ENCODE measurements around the gene AP3S2.
"Not testable (repeated sequence)": the region's sequence is repeated elsewhere in the genome, so short reads cannot be mapped to it uniquely, and the experiment has no call there.

Gene AP3S2

DNA sequence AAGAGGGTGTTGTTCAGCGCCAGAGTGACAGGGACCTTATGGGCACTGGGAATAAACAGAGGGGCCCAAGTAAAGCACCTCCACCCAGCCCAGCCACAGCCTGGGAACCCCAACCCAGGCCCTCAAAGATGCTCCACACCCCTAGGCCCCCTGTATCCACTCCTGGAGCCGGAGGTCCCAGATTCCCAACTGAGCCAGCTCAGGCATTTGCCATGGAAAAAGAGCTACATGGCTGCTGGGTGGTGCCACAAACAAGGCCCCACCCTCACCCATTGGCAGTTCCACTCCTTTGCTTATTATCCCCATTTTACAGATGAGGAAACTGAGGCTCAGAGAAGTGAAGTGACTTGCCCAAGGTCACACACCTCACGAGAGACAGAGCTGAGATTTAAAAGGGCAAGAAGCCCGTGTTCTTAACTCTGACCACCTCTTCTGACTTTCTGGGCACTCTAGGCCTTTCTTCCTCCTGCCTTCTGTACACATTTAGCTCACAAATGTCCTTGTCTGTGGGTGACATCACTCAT, 96.1 kb downstream of the AP3S2 start:
- no peak for DNase-seq

DNA sequence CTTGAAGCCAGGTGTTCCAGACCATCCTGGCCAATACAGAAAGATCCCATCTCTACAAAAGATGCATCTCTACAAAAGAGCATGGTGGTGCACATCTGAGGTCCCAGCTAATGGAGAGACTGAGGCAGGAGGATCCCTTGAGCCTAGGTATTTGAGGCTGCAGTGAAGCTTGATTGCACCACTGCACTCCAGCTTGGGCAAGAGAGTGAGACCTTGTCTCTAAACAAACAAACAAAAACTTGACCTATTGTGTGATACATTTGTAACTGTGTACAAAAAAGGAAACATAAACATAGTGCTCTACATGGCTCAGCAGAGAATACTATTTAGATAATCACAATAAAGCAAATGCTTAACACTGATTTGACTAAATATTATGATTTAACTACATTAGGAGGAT, 97.8 kb downstream of the AP3S2 start:
- no peak for DNase-seq

DNA sequence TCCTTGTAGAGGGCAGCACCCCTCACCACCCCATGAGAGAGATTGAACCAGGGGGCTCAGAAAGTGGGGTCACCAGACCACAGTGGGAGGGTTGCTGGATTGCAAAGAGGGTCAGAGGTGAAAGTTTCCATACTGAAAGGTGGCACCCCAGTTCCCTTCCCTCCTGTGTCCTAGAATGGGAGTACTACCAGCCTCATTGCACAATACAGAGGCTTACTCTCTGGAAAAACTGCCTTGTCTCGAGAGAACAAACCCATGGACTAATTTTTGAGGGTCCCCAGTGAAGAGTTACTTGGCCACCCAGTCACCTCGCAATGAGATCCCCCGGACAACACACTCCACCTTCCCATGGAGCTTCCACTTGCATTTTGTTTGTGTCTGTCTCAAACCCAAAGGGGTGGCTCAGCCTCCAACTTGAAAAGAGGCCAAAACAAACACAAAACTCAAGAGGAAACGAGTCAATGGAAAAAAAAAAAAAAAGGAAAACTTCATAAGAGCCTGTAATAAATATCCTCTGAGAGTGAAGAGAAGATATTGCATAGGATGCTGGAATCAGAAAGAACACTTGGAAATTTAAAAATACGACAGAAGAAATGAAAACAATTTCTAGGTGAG, 99.1 kb downstream of the AP3S2 start:
- peak; percentile 13 for DNase-seq

DNA sequence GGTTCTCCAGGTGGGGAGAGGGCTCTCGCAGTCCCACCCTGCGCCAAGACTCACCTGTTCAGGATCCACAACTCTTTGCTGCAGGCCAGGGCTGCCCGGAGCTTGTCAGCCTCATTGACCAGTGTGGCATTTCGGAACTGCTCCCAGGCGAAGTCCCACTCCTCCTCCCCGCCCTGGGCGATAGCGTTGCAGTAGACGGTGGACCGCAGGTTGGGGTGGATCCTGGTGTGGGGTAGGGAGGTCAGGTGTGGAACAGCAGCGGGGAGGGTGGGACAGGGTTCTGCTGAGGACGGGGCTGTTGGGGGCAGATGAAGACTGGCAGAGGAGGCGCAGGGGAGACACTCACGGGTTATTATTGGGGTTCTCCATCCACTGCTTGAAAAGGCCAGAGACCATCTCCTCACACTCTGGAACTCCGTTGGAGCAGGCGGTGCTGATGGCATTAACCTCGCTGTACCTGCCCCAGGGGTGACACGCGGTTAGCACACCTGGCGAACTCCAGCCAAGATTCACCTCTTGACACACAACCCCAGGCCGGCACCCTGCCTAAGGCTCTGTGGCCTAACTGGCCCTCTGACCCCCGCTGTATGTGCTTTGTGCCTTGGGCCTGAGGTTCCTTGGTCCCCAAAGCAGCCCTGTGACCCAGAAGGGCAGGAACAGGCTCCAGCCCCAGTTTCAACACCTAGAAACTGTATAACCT, 101.5 kb downstream of the AP3S2 start:
- no peak for DNase-seq

DNA sequence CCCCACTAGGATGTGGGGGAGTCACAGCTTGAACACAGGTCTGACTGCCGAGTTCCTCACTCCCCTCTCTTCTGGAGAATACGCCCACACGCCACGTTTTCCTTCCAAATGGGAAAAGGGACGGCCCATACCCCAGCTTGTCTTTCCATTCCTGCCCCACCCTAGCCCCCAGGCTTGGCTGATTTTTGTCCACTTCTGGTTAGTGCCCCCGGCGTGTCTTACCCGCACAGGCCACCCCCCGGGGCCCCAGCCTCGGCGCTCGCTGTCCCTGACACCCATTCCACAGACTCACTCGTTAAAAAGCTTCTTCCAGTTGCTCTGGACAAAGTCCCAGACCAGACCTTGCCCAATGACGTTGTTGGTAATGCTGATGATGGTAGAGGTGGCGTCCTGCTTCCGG, 103.1 kb downstream of the AP3S2 start:
- DNase-seq = no peak

DNA sequence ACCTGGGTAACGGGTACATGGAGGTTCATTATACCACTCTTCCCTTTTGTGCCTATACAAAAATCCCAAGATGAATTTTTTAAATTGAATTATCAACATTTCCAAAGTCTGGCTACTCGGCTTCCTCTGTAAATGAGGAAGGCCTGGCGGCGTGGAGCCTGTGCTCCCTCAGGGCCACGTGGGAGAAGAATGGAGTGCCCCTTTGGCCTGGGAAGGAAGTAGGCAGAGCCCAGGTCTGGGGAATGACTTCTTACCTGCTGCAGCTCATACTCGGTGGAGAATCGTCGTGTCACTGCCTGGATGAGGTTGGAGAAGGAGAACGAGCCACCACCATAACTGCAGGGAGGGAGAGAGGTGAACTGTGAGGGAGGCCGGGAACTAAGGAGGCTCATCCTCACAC, 103.6 kb downstream of the AP3S2 start:
- no peak for DNase-seq

DNA sequence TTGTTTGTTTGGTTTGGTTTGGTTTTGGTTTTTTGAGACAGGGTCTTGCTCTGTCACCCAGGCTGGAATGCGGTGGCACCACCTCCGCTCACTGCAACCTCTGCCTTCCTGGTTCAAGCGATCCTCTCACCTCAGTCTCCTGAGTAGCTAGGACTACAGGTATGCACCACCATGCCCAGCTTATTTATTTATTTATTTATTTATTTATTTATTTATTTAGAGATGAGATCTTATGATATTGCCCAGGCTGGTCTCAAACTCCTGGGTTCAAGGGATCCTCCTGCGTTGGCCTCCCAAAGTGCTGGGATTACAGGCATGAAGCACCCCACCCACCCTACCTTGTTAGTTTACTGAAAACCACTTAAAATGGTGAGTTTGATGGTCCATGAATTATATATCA, 105.2 kb downstream of the AP3S2 start:
- DNase-seq = not testable (repeated sequence)

DNA sequence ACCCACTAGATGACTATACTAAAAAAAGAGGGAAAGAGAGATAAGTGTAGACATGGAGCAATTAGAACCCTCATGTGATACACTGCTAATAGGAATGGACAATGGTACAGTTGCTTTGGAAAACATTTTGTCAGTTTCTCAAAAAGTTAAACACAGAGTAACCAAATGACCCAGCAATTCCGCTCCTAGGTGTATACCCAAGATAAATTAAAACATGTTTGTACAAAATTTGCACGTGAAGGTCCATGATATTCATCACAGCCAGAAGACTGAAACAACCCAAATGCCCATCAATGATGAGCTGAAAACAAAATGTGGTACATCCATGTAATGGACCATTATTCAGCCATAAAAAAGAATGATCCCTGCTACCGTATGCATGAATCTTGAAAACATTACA, 105.8 kb downstream of the AP3S2 start:
- DNase-seq = no peak

DNA sequence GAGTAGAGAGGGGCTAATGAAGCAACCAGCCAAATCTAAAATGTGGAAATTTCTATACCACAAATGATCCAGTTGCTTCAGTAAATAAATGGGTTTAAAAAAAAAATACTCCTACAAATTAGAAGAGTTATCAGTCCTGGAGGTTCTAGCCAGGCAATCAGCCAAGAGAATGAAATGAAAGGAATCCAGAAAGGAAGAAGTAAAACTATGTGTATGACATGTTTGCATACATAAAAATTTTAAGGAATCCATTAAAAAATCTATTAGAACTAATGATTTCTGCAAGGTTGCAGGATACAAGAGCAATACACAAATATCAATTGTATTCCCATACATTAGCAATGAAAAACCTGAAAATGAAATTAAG, 108.0 kb downstream of the AP3S2 start:
- DNase-seq = no peak

DNA sequence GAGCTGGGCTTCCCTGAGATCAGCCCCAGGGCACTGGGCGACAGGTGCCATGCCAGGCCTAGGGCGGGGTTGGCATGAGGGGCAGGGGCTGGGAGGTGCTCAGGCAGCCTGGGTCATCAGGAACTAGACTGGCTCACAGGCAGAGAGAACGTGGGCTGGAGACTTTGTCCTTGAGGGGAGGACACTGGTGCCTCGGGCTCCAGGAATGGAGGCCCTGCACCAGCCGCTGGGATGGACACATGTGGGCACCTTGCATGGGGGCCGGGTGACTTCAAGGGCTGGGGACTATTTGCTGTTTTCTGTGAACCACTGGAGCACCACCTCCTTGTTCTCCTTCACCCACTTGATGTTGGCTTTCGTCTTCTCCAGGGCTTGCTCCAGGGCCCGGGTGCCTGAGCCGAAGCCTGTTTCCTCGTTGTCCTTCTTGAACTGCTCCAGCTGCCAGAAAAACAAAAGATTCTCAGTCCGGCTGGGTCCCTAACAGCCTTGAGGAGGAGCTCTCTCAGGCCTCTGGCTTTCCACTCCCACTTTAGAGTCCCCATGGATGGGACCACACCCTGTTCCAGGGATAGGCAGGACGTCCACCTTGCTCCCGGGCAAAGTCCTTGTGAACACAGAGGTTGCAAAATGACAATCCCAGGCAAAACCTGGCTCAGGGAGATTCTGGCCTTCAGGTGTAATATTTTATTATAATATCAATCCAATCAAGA, 108.6 kb downstream of the AP3S2 start:
- no peak for DNase-seq

DNA sequence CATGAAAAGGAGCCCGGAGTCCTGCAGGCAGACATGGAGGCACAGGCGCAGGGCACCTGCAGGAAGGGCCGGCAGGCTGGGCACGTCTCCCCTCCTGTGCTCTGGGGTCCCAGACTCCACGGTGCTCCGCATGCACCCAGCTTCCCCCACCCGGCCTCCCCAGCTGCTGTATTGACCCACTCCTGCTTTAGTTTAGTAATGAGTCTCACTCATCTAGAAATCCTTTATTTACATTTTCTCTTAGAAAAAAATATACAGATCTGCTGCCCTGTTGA, 109.2 kb downstream of the AP3S2 start:
- DNase-seq = no peak

DNA sequence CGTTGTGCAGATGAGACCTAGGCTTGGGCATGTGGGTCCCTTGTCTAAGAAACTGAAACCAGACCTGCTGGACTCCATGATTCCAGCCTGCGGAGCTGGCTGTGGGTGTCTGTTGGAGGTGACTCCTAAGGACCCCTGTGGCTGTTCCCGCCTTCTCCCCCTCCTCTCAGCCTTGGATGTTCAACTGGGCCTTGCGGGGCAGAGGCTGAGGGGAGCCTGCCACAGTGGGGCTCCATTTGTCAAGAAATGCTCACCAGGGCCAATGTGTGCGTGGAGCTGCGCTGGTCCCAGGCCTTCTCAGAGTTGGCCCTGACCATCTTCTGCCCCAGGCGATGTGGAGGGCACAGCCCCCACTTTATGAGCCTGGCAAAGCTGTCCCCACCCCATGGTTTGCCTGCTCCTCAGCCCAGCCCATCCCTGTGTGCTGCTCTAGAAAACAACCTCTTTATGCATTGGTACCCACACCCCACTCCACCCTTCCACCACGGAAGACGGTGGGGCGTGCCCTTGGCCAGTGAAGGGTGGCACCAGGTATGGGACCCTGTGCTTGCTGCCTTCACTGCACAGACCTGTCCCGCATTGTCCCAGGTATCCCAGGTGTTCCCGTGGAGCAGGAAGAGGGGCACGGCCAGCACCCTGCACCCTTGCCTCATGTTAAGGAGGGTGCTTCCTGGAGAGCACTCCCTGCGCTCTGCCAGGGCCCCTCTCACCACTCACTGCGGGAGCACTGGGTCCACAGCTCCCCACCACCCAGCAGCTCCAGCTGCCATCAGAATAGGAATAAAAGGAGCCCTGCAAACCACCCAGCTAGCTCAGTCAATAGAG, 109.7 kb downstream of the AP3S2 start:
- no peak for DNase-seq

DNA sequence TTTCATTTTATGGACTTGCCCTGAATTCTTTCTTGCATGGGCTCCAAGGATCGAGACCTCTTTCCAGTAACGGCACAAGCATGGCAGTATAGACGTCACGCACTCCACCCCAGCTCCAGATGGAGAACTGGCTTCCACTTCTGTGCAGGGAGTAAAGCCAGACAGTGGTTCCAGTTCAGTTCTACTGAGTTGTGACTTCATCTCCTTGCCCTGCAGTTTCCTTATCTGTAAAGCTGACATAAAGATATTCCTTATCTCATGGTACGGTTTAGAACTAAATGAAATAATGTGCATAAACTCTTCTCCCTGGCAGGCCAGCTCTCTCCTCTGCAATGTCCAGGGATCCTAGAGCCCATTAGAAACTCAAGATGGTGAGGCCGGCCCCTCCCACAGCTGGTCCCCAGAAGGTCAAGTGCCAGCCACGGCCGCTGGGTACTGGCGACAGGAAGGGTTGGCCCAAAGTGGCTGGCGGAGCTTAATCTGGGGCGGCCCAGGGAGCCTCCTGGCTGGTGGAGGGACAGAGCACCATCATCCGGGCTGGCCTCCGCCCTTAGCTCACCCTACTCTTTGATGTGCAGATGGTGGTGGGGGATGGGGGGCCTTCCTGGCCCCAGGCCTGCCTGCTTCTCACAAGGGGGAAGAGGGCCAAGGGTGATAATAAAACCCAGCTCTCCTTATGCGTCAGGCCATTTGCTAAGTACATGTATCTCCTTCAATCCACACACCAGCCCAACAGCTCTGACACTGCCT, 110.5 kb downstream of the AP3S2 start:
- DNase-seq = no peak

DNA sequence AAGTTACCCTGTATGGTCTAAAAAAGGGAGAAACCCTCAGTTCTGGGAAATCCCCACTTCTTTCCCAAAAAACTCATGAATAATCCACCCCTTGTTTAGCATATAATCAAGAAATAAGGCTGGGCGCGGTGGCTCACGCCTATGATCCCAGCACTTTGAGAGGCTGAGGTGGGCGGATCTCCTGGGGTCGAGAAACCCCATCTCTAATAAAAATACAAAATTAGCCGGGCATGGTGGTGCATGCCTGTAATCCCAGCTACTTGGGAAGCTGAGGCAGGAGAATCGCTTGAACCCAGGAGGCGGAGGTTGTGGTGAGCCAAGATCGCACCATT, 111.2 kb downstream of the AP3S2 start:
- not testable (repeated sequence) for DNase-seq

DNA sequence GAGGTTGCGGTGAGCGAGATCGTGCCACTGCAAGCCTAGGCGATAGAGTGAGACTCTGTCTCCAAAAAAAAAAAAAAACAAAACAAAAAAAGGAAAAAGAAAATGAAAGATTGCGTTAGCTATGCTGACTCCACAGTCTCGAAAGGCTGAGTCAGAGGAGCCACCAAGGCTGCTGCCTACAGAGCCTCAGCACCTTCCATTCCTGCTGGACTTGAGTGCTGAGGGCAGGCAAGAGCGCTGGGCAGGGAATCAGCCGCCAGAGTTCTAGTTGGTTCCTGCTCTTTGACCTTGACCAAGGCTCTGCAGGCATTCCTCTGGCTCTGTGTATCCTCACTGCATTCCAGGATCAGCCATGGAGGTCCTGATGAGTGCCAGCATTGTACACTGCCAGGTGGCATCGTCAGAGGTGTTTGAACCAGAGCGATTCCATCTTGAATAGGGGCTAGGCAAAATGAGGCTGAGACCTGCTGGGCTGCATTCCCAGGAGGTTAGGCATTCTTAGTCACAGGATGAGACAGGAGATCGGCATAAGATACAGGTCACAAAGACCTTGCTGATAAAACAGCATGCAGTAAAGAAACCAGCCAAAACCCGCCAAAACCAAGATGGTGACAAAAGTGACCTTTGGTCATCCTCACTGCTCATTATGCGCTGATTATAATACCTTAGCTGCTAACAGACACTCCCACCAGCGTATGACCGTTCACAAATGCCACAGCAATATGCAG, 111.7 kb downstream of the AP3S2 start:
- no peak for DNase-seq

DNA sequence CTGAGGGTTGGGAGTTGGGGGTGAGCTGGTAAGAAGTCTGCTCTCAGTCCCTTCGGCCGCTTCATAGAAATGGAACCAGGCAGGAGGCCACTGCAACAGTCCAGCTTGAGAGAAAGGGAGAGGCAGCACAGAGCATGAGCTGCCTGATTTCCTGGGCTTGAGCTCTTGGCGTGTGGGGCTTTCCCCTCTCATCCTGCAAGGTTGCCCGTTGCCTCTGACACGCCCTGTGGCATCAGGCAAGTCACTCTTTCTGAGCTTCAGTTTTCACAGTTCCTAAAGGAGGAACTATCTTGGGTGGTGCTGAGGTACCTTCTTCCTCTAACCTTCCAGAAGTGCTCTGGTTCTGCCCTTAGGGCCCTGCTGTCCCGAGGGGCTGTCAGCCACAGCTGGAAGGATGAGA, 112.7 kb downstream of the AP3S2 start:
- no peak for DNase-seq

DNA sequence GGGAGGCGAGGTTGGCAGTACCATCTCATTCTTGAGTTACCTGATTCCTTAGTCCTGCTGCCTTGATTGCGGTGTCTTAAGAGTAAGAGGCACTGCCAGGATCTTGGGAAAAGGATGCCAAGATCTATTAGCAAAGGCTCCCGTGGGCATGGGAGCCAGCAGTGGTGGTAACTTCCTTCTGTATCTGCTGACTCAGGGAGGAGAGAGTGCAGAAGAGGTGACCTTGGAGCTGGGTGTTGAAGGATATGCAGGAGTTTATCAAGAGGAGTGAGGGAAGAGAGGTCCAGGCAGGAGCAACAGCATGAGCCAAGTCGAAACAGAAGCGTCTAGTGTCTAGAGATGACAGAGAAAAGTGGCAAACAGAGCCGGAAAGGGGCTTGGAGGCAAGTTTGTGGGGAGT, 113.2 kb downstream of the AP3S2 start:
- DNase-seq = no peak
